ENCODE measurements around the gene JMJD1C.

The JMJD1C gene

GRCh38 chr10:63481815-63482421 is 16.1 kb upstream of the JMJD1C start:
- no peak for DNase-seq (ENCODE audit: low read depth in 2 of 2)

DNA sequence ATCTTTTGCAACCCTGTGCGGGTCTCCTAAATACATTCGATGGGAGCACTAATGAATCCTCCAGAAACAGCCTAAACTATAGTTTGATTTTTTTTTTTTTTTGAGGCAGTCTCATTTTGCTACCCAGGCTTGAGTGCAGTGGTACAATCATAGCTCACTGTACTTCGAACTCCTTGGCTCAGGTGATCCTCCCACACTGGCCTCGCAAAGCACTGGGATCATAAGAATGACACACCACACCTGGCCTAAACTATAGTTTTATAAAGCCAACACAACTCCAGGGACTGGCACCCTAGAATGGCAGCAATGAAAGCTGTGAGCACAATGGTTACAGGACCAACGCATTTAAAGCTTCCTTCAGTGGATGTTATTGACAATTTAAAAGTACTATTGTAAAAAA is 14.5 kb upstream of the JMJD1C start:
- DNase-seq (ENCODE audit: low read depth in 2 of 2): no peak

DNA sequence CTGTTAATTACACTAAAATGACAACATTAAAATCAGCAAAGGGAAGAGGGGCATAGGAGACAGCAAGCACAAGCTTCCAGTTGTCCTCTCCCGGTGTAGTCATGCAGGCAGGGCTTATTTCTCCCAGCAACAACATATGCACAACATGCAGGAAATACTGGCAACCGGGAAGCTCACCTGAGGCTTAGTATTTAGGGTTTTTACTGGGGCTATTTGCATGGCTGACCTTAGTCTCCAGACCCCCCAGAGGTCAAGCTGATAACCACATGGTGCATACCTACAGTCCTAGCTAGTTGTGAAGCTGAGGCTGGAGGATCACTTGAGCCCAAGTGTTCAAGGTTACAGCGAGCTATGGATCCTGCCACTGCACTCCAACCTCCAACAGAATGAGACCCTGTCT is 12.8 kb upstream of the JMJD1C start:
- no peak for DNase-seq (ENCODE audit: low read depth in 2 of 2)

DNA sequence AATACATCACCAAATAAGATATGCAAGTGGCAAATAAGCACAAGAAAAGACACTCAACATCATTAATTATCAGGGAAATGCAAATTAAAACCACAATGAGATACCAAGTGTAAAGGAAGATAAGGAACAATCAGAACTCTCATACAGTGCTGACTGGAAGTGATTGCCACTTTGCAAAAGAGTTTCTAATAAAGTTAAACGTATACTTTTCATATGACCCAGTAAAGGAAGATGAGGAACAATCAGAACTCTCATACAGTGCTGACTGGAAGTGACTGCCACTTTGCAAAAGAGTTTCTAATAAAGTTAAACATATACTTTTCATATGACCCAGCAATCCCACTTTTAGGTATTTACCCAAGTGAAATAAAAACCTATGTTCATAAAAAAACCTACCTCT is 12.2 kb upstream of the JMJD1C start:
- DNase-seq (ENCODE audit: low read depth in 2 of 2): no peak

- no peak for DNase-seq (ENCODE audit: low read depth in 2 of 2)
Observed at GRCh38 chr10:63474488-63474887, 8.7 kb upstream of the JMJD1C start.

- no peak for DNase-seq (ENCODE audit: low read depth in 2 of 2)
Observed at GRCh38 chr10:63470928-63471327, 5.2 kb upstream of the JMJD1C start.

DNA sequence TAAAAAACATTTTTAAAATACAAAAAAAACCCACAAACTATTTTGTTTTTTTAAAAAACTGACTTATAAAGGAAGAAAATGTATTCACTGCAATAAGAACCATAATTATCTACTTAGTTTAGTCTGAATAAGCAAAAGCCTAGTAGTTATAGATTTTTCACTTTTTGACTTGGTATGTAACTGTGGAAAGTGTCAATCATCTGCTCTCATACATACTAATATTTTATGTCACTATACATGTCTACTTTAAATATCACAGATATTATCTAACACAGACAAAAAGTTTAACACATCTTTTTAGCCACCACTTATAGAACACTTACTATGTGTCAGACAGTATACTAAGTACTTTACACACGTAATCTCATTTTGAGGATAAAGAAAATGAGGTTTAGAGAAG is 3.2 kb upstream of the JMJD1C start:
- DNase-seq (ENCODE audit: low read depth in 2 of 2): no peak

GRCh38 chr10:63467841-63468240 is 2.1 kb upstream of the JMJD1C start:
- DNase-seq (ENCODE audit: low read depth in 2 of 2): no peak

- DNase-seq (ENCODE audit: low read depth in 2 of 2): no peak
Observed at GRCh38 chr10:63466144-63466935, 563 bp upstream of the JMJD1C start.

DNA sequence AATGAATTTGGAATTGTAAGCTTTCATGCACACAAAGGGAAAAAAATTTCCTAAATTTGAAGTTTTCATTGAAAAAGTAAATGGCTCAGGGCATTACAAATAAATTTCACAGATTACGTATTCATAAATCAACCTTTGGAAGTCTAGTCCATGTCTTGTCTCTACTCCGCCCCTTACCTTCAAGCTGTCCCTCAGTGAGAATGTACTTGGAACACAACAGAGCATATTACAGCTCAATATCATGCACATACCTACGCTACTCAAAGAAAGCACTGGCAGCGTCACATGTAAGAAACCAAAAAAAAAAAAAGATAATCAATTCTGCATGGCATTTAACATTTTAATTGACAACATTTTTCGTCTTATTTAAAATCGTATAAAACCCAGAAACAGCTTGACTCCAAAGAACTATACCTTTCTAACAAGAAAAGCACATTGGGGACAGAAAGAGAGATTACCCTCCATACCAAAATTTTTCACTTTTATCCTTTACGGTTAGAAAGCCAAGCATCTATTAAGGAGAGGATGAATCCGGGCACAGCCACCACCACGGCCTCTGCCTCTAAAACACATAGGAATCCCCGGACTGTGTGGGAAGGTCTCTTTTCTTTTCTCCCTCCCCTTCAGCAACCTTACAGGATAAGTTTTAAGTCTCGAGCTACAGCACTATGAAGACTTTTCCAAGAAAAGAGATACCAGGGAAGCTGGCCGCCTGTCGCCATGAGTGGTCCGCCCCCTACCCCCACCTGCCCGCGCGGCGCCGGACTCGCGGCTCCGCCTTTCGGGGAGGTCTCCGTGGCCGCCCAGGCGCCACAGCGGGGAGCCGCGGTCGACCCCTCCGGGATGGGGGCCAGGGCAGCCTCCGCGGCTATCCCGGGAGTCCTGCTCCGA is 1.1 kb downstream of the JMJD1C start:
- no peak for DNase-seq (ENCODE audit: low read depth in 2 of 2)

DNA sequence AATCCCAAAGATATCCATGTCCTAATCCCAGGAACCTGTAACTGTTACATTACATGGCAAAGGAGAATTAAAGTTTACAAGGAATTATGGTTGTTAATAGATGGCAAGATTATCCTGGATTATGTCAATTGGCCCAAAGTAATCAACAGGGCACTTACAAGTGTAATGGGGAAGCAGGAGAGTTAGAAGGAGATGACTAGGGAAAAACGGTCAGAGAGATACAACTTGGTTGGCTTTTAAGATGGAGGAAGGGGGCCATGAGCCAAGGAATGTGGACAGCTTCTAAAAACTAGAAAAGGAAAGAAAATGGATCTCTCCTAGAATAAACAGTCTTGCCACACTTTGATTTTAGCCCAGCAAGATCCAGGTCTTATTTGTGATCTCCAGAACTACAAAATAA is 3.3 kb downstream of the JMJD1C start:
- DNase-seq (ENCODE audit: low read depth in 2 of 2): no peak

- DNase-seq (ENCODE audit: low read depth in 2 of 2): no peak
Observed at GRCh38 chr10:63458177-63458576, 7.6 kb downstream of the JMJD1C start.

- DNase-seq (ENCODE audit: low read depth in 2 of 2): no peak
Observed at GRCh38 chr10:63457594-63457993, 8.2 kb downstream of the JMJD1C start.

DNA sequence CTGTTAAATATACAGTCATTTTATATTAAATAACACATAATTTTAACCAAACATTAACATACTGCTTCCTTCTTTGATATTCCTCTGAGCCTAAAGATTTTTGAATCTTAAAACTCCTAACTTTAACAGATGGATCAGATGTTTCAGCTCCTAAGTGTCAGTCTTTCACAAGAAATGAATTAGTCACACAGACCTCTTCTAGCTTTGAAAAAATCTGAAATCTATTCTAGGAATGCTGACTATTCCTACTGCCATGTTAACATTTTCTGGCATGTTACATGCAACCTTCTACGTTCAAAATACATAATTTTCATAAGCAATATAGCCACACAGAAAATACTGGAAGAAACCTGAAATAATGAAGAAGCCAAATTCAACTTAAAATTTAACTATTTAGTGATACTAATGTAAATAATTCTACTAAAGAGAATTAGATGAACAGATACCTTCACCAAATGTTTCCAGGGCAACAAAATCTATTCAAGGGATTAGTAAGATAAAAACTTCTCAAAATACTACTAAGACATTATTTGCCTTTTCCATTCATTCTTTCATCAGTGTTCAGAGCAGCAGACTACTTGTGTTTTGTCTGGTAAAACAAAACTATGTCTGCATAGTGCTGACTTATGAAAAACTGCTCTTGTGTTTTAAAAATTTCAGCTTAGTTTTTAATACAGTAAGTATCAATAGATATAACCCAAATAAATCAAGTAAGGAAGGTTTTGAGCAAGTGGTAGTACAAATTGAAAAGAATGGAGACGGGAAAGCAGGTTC is 9.2 kb downstream of the JMJD1C start:
- DNase-seq (ENCODE audit: low read depth in 2 of 2): no peak

GRCh38 chr10:63455507-63455906 is 10.3 kb downstream of the JMJD1C start:
- DNase-seq (ENCODE audit: low read depth in 2 of 2): no peak

DNA sequence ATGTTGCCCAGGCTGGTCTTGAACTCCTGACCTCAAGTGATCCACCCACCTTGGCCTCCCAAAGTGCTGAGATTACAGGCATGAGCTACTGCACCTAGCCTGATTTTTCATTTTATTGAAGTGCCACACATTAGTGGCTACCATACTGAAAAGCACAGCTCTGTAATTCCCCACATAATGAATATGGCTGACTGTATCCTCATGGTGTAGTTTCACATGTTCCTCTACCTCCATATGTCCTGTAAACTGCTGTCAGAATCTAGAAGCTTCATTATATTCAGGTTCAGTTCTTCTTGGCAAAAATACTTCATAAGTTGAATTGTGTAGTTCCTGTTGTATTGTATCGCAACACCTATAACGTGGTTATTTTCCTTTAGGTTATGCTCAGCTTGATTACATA is 11.1 kb downstream of the JMJD1C start:
- no peak for DNase-seq (ENCODE audit: low read depth in 2 of 2)

GRCh38 chr10:63452524-63452923 is 13.3 kb downstream of the JMJD1C start:
- DNase-seq (ENCODE audit: low read depth in 2 of 2): no peak

GRCh38 chr10:63446716-63447440 is 18.9 kb downstream of the JMJD1C start:
- DNase-seq (ENCODE audit: low read depth in 2 of 2): no peak

DNA sequence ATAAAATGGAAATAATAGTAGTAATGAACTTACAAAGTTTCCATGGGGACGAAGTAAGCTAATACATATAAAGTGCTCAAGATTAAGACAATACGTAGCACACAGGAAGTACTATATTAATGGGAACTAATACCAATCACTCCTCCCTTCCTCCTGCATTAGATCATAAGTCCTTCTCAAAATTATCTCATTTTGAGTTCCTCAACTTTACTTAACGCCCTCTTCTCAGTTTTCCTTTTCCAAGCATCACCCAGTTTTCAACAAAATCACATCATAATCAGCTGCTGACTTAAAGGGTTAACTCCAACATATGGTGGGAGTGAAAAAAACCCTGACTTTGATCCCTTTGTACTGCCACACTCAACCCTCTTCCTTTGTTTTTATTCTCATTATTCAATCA is 24.4 kb downstream of the JMJD1C start:
- DNase-seq (ENCODE audit: low read depth in 2 of 2): no peak

DNA sequence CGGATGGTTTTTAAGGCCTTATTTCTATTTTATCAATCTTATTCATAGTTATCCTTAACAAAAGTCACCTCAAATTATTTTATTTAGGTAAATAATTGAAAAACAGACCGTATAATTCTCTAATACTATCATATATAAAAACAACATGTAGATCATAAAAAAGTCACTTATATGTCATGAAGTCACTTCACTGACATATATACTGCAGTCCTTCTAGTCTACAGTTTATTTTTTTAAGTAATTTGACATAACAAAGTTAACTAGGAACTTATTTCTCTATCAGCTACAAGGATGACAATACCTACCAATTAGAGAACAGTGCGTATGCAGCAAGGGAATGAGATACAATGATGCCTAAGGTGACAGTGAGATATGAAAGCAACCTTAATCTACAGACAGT is 26.2 kb downstream of the JMJD1C start:
- DNase-seq (ENCODE audit: low read depth in 2 of 2): no peak

Measured in stimulated activated CD4-positive, alpha-beta T cell treated with anti-CD3 and anti-CD28 coated beads, Interleukin-1b, Interleukin-23, amount 100 ng/mL, for 4 hours (primary cell).